ENCODE data around the gene DLG2. TPM values are rescaled to one million over a fixed set of nuclear protein-coding genes. Genes with fewer than 3 reads are reported as not detected.

Gene DLG2
- total RNA-seq, 4 donors from 2014 or later: 6.5 to 14.6 (median 7.2) TPM

GRCh38 chr11:85394283-85394682 lies 232.9 kb downstream of the DLG2 start:
- Histone ChIP-seq H3K36me3 (no peaks in the 10 kb centered on the region), H3K4me3 (no peak overlapping the region), H3K27ac (no peak overlapping the region), H3K9me3 (peaks cover 0 to 40% (median 7%) of the 10 kb centered on the region in 4 donors), H3K4me1 (no peaks in the 10 kb centered on the region), H3K27me3 (no peaks in the 10 kb centered on the region)
- 62 to 79% methylated on average over 2 of the region's 2 CpGs for WGBS, 2 donors
- TF ChIP-seq CTCF (IDR thresholded peaks at IDR 0.05): no peak
- no peak for TF ChIP-seq POLR2A (IDR thresholded peaks at IDR 0.05)
- no peak for TF ChIP-seq EP300 (IDR thresholded peaks at IDR 0.05)
- no peak for DNase-seq (ENCODE audit: low spot score in 2 of 2)

- Histone ChIP-seq H3K4me3 (no peak overlapping the region), H3K9me3 (peaks cover 0 to 36% (median 7%) of the 10 kb centered on the region in 4 donors), H3K27ac (no peak overlapping the region), H3K36me3 (no peaks in the 10 kb centered on the region), H3K4me1 (no peaks in the 10 kb centered on the region), H3K27me3 (no peaks in the 10 kb centered on the region)
- WGBS, 2 donors: 76% methylated on average over 1 of the region's 1 CpG
- DNase-seq (ENCODE audit: low spot score in 2 of 2): no peak
- TF ChIP-seq POLR2A (IDR thresholded peaks at IDR 0.05) (no peak), EP300 (IDR thresholded peaks at IDR 0.05) (no peak), CTCF (IDR thresholded peaks at IDR 0.05) (no peak)
Measured at GRCh38 chr11:85391141-85391540, 236.0 kb downstream of the DLG2 start.

GRCh38 chr11:85385547-85385946 lies 241.6 kb downstream of the DLG2 start:
- Histone ChIP-seq H3K4me1 (peaks cover 0 to 8% (median 0%) of the 10 kb centered on the region in 4 donors), H3K36me3 (no peaks in the 10 kb centered on the region), H3K27me3 (no peaks in the 10 kb centered on the region), H3K27ac (no peak overlapping the region), H3K4me3 (no peak overlapping the region), H3K9me3 (peaks cover 0 to 39% (median 8%) of the 10 kb centered on the region in 4 donors)
- no peak for TF ChIP-seq POLR2A (IDR thresholded peaks at IDR 0.05)
- DNase-seq (ENCODE audit: low spot score in 2 of 2): no peak

GRCh38 chr11:85385111-85385510 lies 242.0 kb downstream of the DLG2 start:
- H3K4me1 ChIP-seq: peaks cover 0 to 8% (median 0%) of the 10 kb centered on the region in 4 donors
- TF ChIP-seq POLR2A (IDR thresholded peaks at IDR 0.05): no peak
- no peak for TF ChIP-seq EP300 (IDR thresholded peaks at IDR 0.05)
- TF ChIP-seq CTCF (IDR thresholded peaks at IDR 0.05): no peak
- 46 to 61% methylated on average over 1 of the region's 1 CpG for WGBS, 2 donors

GRCh38 chr11:85379066-85379465 lies 248.1 kb downstream of the DLG2 start:
- Histone ChIP-seq H3K36me3 (no peaks in the 10 kb centered on the region), H3K4me1 (no peaks in the 10 kb centered on the region), H3K27ac (no peak overlapping the region), H3K9me3 (peaks cover 0 to 28% (median 8%) of the 10 kb centered on the region in 4 donors), H3K4me3 (no peak overlapping the region), H3K27me3 (no peaks in the 10 kb centered on the region)
- TF ChIP-seq CTCF (IDR thresholded peaks at IDR 0.05): no peak
- no peak for TF ChIP-seq POLR2A (IDR thresholded peaks at IDR 0.05)
- no peak for TF ChIP-seq EP300 (IDR thresholded peaks at IDR 0.05)
- 77 to 83% methylated on average over 2 of the region's 2 CpGs for WGBS, 2 donors
- no peak for DNase-seq (ENCODE audit: low spot score in 2 of 2)

More at GRCh38 chr11:85385111-85385510, 242.0 kb downstream of the DLG2 start:
- no peak for DNase-seq (ENCODE audit: low spot score in 2 of 2)
- Histone ChIP-seq H3K27ac (no peak overlapping the region), H3K36me3 (no peaks in the 10 kb centered on the region), H3K9me3 (peaks cover 0 to 38% (median 8%) of the 10 kb centered on the region in 4 donors), H3K4me3 (no peak overlapping the region), H3K27me3 (no peaks in the 10 kb centered on the region)

- DNase-seq (ENCODE audit: low spot score in 2 of 2): no peak
- no peaks in the 10 kb centered on the region for H3K4me1 ChIP-seq
- peaks cover 0 to 24% (median 7%) of the 10 kb centered on the region in 4 donors for H3K9me3 ChIP-seq
- no peaks in the 10 kb centered on the region for H3K27me3 ChIP-seq
- no peak overlapping the region for H3K27ac ChIP-seq
- H3K36me3 ChIP-seq: no peaks in the 10 kb centered on the region
- TF ChIP-seq EP300 (IDR thresholded peaks at IDR 0.05) (no peak), CTCF (IDR thresholded peaks at IDR 0.05) (no peak), POLR2A (IDR thresholded peaks at IDR 0.05) (no peak)
- no peak overlapping the region for H3K4me3 ChIP-seq
Measured at GRCh38 chr11:85377901-85378300, 249.2 kb downstream of the DLG2 start.

Data from tibial nerve (tissue), 4 donors.